Measurements from ENCODE around the gene CCDC110. TPM values are rescaled to one million over a fixed set of nuclear protein-coding genes. Genes with fewer than 3 reads are reported as not detected.

CCDC110 gene
- total RNA-seq, 2 donors from 2014 or later = 0.26 to 0.80 TPM

DNA sequence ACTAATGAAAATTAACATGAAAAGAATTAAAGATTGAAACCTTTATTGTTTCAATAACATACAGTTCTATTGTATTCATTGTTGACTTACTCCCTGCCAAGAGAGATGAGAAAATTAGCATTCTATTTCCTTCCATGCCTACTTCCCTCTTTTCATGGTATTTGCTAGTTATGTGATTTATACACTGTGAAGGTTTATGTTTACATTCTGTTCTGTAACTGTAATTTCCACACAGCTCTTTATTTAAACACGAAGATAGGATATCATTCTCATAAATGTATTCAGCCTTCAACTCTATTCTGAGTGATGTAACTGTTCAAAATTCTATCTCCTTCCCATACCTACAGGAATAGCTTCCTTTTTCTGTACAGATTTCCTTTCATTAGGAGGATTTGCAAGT is 6.6 kb downstream of the CCDC110 start:
- no peaks in the 10 kb centered on the region for H3K9me3 ChIP-seq (ENCODE audit: control insufficient read depth, low read length)
- H3K36me3 ChIP-seq (ENCODE audit: control insufficient read depth, insufficient read depth, low read length) = no peaks in the 10 kb centered on the region
- H3K4me1 ChIP-seq (ENCODE audit: control insufficient read depth, insufficient read depth, low read length) = no peaks in the 10 kb centered on the region
- Mint-ChIP-seq H3K27me3 (ENCODE audit: insufficient read depth) (peaks cover 50% of the 10 kb centered on the region), H3K4me3 (no peak overlapping the region), H3K36me3 (ENCODE audit: low read depth) (no peaks in the 10 kb centered on the region), H3K4me1 (peaks cover 16% of the 10 kb centered on the region), H3K27ac (no peak overlapping the region), H3K9me3 (no peaks in the 10 kb centered on the region)
- DNase-seq = no peak
- H3K27ac ChIP-seq (ENCODE audit: low read depth, low read length) = no peak overlapping the region
- 85 to 90% methylated on average over 1 of the region's 1 CpG for WGBS, 2 experiments (ENCODE audit: insufficient coverage in 1 of 2, insufficient read length in 1 of 2)
- no peak overlapping the region for H3K9ac ChIP-seq (ENCODE audit: extremely low read depth, low read length, poor library complexity, severe bottlenecking)
- no peak overlapping the region for H3K4me3 ChIP-seq (ENCODE audit: low read length)
- TF ChIP-seq, protein P1, sequence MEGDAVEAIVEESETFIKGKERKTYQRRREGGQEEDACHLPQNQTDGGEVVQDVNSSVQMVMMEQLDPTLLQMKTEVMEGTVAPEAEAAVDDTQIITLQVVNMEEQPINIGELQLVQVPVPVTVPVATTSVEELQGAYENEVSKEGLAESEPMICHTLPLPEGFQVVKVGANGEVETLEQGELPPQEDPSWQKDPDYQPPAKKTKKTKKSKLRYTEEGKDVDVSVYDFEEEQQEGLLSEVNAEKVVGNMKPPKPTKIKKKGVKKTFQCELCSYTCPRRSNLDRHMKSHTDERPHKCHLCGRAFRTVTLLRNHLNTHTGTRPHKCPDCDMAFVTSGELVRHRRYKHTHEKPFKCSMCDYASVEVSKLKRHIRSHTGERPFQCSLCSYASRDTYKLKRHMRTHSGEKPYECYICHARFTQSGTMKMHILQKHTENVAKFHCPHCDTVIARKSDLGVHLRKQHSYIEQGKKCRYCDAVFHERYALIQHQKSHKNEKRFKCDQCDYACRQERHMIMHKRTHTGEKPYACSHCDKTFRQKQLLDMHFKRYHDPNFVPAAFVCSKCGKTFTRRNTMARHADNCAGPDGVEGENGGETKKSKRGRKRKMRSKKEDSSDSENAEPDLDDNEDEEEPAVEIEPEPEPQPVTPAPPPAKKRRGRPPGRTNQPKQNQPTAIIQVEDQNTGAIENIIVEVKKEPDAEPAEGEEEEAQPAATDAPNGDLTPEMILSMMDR (conservative IDR thresholded peaks at IDR 0.05) = no peak
- peaks cover 28% of the 10 kb centered on the region for H3K27me3 ChIP-seq (ENCODE audit: control insufficient read depth, insufficient read depth, low read length, poor library complexity, severe bottlenecking)

DNA sequence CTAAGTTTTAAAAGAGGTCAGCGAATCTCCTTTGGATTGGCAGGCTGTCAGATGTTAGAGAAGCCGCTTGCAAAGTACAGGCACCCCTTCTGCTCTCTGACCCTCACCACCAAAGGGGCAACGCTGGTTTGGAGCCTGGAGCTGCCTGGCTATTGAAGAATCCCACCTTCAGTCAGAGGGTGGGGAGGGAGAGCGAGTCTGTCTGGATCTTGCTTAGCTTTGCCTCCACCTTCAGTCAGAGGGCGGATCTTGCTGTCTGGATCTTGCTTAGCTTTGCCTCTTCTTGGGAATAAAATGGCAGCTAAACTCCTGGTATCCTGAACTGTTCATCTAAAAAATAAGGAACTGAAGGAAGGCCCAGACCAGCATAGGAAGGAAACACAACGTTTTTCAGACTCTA is 7.3 kb downstream of the CCDC110 start:
- Mint-ChIP-seq H3K4me3 (no peak overlapping the region), H3K27me3 (ENCODE audit: insufficient read depth) (peaks cover 43% of the 10 kb centered on the region), H3K27ac (no peak overlapping the region), H3K4me1 (peaks cover 16% of the 10 kb centered on the region), H3K9me3 (no peaks in the 10 kb centered on the region), H3K36me3 (ENCODE audit: low read depth) (no peaks in the 10 kb centered on the region)
- no peaks in the 10 kb centered on the region for H3K9me3 ChIP-seq (ENCODE audit: control insufficient read depth, low read length)
- H3K4me3 ChIP-seq (ENCODE audit: low read length) = no peak overlapping the region
- no peak overlapping the region for H3K9ac ChIP-seq (ENCODE audit: extremely low read depth, low read length, poor library complexity, severe bottlenecking)
- H3K36me3 ChIP-seq (ENCODE audit: control insufficient read depth, insufficient read depth, low read length) = no peaks in the 10 kb centered on the region
- DNase-seq = peak; percentile 70
- 50 to 79% methylated on average over 3 to 6 of the region's 6 CpGs for WGBS, 2 experiments (ENCODE audit: insufficient coverage in 1 of 2, insufficient read length in 1 of 2)
- H3K27me3 ChIP-seq (ENCODE audit: control insufficient read depth, insufficient read depth, low read length, poor library complexity, severe bottlenecking) = peaks cover 21% of the 10 kb centered on the region
- no peak overlapping the region for H3K27ac ChIP-seq (ENCODE audit: low read depth, low read length)
- TF ChIP-seq, protein P1 (conservative IDR thresholded peaks at IDR 0.05) = peak; percentile 34
- H3K4me1 ChIP-seq (ENCODE audit: control insufficient read depth, insufficient read depth, low read length) = no peaks in the 10 kb centered on the region

DNA sequence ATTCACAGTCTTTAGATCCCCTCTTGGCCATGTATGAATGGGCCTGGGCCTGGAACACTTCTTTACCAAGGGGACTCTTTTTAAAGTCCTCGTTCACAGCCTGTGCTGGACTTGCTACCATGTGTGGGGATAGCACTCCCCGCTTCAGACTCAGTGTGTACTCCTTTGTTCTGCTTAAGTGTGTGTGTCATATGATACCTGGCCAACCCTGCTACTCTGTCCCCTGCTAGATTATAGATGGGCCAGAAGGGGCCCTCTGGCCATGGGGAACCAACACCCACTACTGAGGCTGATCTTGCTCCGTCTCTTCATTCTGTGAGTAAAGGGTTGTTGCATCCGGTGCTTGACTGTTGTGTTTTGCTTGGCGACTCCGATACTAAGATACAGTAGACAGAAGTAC is 8.0 kb downstream of the CCDC110 start:
- no peaks in the 10 kb centered on the region for H3K9me3 Mint-ChIP-seq
- peaks cover 38% of the 10 kb centered on the region for H3K27me3 Mint-ChIP-seq (ENCODE audit: insufficient read depth)
- no peak for DNase-seq
- Histone ChIP-seq H3K27ac (ENCODE audit: low read depth, low read length) (no peak overlapping the region), H3K27me3 (ENCODE audit: control insufficient read depth, insufficient read depth, low read length, poor library complexity, severe bottlenecking) (peaks cover 15% of the 10 kb centered on the region), H3K36me3 (ENCODE audit: control insufficient read depth, insufficient read depth, low read length) (no peaks in the 10 kb centered on the region), H3K4me1 (ENCODE audit: control insufficient read depth, insufficient read depth, low read length) (no peaks in the 10 kb centered on the region), H3K9ac (ENCODE audit: extremely low read depth, low read length, poor library complexity, severe bottlenecking) (no peak overlapping the region), H3K9me3 (ENCODE audit: control insufficient read depth, low read length) (no peaks in the 10 kb centered on the region), H3K4me3 (ENCODE audit: low read length) (no peak overlapping the region)
- H3K27ac Mint-ChIP-seq = no peak overlapping the region
- no peak overlapping the region for H3K4me3 Mint-ChIP-seq
- H3K36me3 Mint-ChIP-seq (ENCODE audit: low read depth) = no peaks in the 10 kb centered on the region
- H3K4me1 Mint-ChIP-seq = peaks cover 16% of the 10 kb centered on the region
- WGBS, 2 experiments (ENCODE audit: insufficient coverage in 1 of 2, insufficient read length in 1 of 2) = 93 to 96% methylated on average over 5 to 6 of the region's 6 CpGs
- TF ChIP-seq, protein P1 (conservative IDR thresholded peaks at IDR 0.05) = no peak
